Neural progenitor cell (in vitro differentiated cells): ENCODE measurements around the gene TTC38. TPM values are rescaled to one million over a fixed set of nuclear protein-coding genes. Genes with fewer than 3 reads are reported as not detected.

ENCODE experiments used
- DNase-seq: peaks from one replicate; pipeline ENCODE4 v3.0.0-alpha.2; 2016; ENCODE audit warnings: low spot score
- H2AFZ ChIP-seq: fragments of 200-600 bp; sonication (generic); replicated peaks from 2 replicates; pipeline ENCODE4 v1.6.1; 2016; ENCODE audit warnings: antibody characterized with exemption
- H3F3A ChIP-seq: fragments of 200-600 bp; sonication (generic); 2 replicates; pipeline ENCODE4 v1.6.1; 2016; ENCODE audit warnings: antibody characterized with exemption, low read depth
- H3K27ac ChIP-seq: fragments of 200-600 bp; sonication (generic); 2 replicates; pipeline ENCODE4 v1.5.1; 2016; ENCODE audit warnings: mild to moderate bottlenecking
- H3K27me3 ChIP-seq: fragments of 200-600 bp; sonication (generic); 2 replicates; pipeline ENCODE4 v1.6.1; 2016; ENCODE audit warnings: mild to moderate bottlenecking, moderate library complexity
- H3K36me3 ChIP-seq: fragments of 200-600 bp; sonication (generic); 2 replicates; pipeline ENCODE4 v1.5.1; 2016
- H3K4me1 ChIP-seq: fragments of 200-600 bp; sonication (generic); 2 replicates; pipeline ENCODE4 v1.6.1; 2016; ENCODE audit warnings: mixed run types
- H3K4me2 ChIP-seq: fragments of 200-600 bp; sonication (generic); 2 replicates; pipeline ENCODE4 v1.6.1; 2016
- H3K4me3 ChIP-seq: fragments of 200-600 bp; sonication (generic); 2 replicates; pipeline ENCODE4 v1.5.1; 2016
- H3K79me2 ChIP-seq: fragments of 200-600 bp; sonication (generic); 2 replicates; pipeline ENCODE4 v1.6.1; 2016; ENCODE audit warnings: low read depth
- H3K9ac ChIP-seq: fragments of 200-600 bp; sonication (generic); 2 replicates; pipeline ENCODE4 v1.6.1; 2016
- H3K9me3 ChIP-seq: fragments of 200-600 bp; sonication (generic); 2 replicates; pipeline ENCODE4 v1.5.1; 2016; ENCODE audit warnings: low read depth
- H4K20me1 ChIP-seq: fragments of 200-600 bp; sonication (generic); 2 replicates; pipeline ENCODE4 v1.6.1; 2016; ENCODE audit warnings: low read depth
- H3K27ac Mint-ChIP-seq: 3 replicates; pipeline ENCODE4 v1.8.0; 2021; ENCODE audit warnings: mixed read lengths
- H3K27me3 Mint-ChIP-seq: 2 replicates; pipeline ENCODE4 v1.8.0; 2022; ENCODE audit warnings: low read depth, mild to moderate bottlenecking, inconsistent platforms, moderate library complexity, mixed read lengths; ENCODE audit not compliant: insufficient read depth
- H3K36me3 Mint-ChIP-seq: 3 replicates; pipeline ENCODE4 v1.8.0; 2021; ENCODE audit warnings: mixed read lengths
- H3K4me1 Mint-ChIP-seq: 3 replicates; pipeline ENCODE4 v1.8.0; 2021; ENCODE audit warnings: mixed read lengths
- H3K4me3 Mint-ChIP-seq: 3 replicates; pipeline ENCODE4 v1.8.0; 2021; ENCODE audit warnings: mild to moderate bottlenecking, moderate library complexity, mixed read lengths
- H3K9me3 Mint-ChIP-seq: 3 replicates; pipeline ENCODE4 v1.8.0; 2020; ENCODE audit warnings: mixed read lengths
- EZH2 ChIP-seq: fragments of 200-600 bp; sonication (generic); IDR thresholded peaks from 2 replicates; pipeline ENCODE4 v1.6.1; 2017; ENCODE audit warnings: antibody characterized with exemption, mild to moderate bottlenecking, moderate library complexity
- EZH2phosphoT487 ChIP-seq: fragments of 200-600 bp; sonication (generic); IDR thresholded peaks from 2 replicates; pipeline ENCODE4 v1.6.1; 2017; ENCODE audit warnings: antibody characterized with exemption
- total RNA-seq: library from RNA; depleted of rRNA; stranded (reverse); fragments of >200 nt; gene quantifications from 2 replicates; pipeline ENCODE4 v1.2.3, GENCODE V29; 2015; ENCODE audit warnings: low replicate concordance
- TF ChIP-seq, protein P1 (sequence below): fragments of 200-600 bp; sonication (generic); IDR thresholded peaks from 2 replicates; pipeline ENCODE4 v1.5.1; 2017; ENCODE audit warnings: antibody characterized with exemption, mild to moderate bottlenecking

Gene TTC38
- total RNA-seq, 1 donor from 2014 or later = 41.0 TPM

GRCh38 chr22:46338636-46339035 lies 70.8 kb downstream of the TTC38 start:
- Histone ChIP-seq H3K79me2 (peaks cover 24% of the 10 kb centered on the region), H3F3A (peaks cover 18% of the 10 kb centered on the region), H3K4me3 (no peak overlapping the region), H2AFZ (no peak overlapping the region), H3K4me2 (no peak overlapping the region), H4K20me1 (peaks cover 39% of the 10 kb centered on the region), H3K27ac (no peak overlapping the region), H3K4me1 (peaks cover 8% of the 10 kb centered on the region), H3K27me3 (no peaks in the 10 kb centered on the region), H3K9me3 (no peaks in the 10 kb centered on the region), H3K9ac (no peak overlapping the region), H3K36me3 (no peaks in the 10 kb centered on the region)
- no peaks in the 10 kb centered on the region for H3K9me3 Mint-ChIP-seq
- no peak overlapping the region for H3K27ac Mint-ChIP-seq
- peaks cover 25% of the 10 kb centered on the region for H3K36me3 Mint-ChIP-seq
- peaks cover 8% of the 10 kb centered on the region for H3K27me3 Mint-ChIP-seq
- peaks cover 20% of the 10 kb centered on the region for H3K4me1 Mint-ChIP-seq
- DNase-seq = no peak
- TF ChIP-seq EZH2phosphoT487 (no peak), EZH2 (no peak)
- TF ChIP-seq, protein P1, sequence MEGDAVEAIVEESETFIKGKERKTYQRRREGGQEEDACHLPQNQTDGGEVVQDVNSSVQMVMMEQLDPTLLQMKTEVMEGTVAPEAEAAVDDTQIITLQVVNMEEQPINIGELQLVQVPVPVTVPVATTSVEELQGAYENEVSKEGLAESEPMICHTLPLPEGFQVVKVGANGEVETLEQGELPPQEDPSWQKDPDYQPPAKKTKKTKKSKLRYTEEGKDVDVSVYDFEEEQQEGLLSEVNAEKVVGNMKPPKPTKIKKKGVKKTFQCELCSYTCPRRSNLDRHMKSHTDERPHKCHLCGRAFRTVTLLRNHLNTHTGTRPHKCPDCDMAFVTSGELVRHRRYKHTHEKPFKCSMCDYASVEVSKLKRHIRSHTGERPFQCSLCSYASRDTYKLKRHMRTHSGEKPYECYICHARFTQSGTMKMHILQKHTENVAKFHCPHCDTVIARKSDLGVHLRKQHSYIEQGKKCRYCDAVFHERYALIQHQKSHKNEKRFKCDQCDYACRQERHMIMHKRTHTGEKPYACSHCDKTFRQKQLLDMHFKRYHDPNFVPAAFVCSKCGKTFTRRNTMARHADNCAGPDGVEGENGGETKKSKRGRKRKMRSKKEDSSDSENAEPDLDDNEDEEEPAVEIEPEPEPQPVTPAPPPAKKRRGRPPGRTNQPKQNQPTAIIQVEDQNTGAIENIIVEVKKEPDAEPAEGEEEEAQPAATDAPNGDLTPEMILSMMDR = no peak
- no peak overlapping the region for H3K4me3 Mint-ChIP-seq

GRCh38 chr22:46339956-46340355 lies 72.1 kb downstream of the TTC38 start:
- no peak overlapping the region for H3K27ac Mint-ChIP-seq

DNA sequence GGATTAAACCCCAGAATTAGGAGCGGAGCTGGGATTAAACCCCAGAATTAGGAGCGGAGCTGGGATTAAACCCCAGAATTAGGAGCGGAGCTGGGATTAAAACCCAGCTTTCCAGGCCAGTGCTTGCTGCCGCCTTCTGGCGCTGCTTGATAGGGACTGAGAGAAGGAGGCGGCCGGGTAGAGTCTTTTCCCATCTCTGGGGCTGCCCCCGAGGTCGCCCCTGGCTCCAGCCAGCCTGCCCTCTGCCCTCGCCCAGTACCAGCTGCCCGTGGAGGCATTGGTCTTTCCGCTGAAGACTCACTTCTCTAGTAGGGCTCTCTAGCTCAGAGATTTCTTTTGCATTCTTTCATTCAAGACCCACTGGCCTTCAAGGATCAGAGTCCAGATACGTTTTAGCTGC lies 72.9 kb downstream of the TTC38 start:
- no peak overlapping the region for H3K4me3 Mint-ChIP-seq
- Histone ChIP-seq H4K20me1 (peaks cover 45% of the 10 kb centered on the region), H3K9me3 (no peaks in the 10 kb centered on the region), H3F3A (no peaks in the 10 kb centered on the region), H3K4me3 (no peak overlapping the region), H3K27me3 (no peaks in the 10 kb centered on the region), H3K36me3 (no peaks in the 10 kb centered on the region), H3K79me2 (peaks cover 24% of the 10 kb centered on the region), H3K27ac (no peak overlapping the region), H3K4me2 (no peak overlapping the region), H2AFZ (no peak overlapping the region), H3K4me1 (peaks cover 8% of the 10 kb centered on the region), H3K9ac (no peak overlapping the region)
- peaks cover 32% of the 10 kb centered on the region for H3K36me3 Mint-ChIP-seq
- no peak overlapping the region for H3K27ac Mint-ChIP-seq
- no peak for DNase-seq
- H3K27me3 Mint-ChIP-seq = peaks cover 5% of the 10 kb centered on the region
- TF ChIP-seq, protein P1 = no peak
- TF ChIP-seq EZH2 (no peak), EZH2phosphoT487 (no peak)
- H3K4me1 Mint-ChIP-seq = peaks cover 15% of the 10 kb centered on the region
- no peaks in the 10 kb centered on the region for H3K9me3 Mint-ChIP-seq

More at GRCh38 chr22:46339956-46340355, 72.1 kb downstream of the TTC38 start:
- Mint-ChIP-seq H3K4me3 (no peak overlapping the region), H3K36me3 (peaks cover 31% of the 10 kb centered on the region), H3K27me3 (peaks cover 8% of the 10 kb centered on the region), H3K9me3 (no peaks in the 10 kb centered on the region), H3K4me1 (peaks cover 18% of the 10 kb centered on the region)
- Histone ChIP-seq H3K4me1 (peaks cover 8% of the 10 kb centered on the region), H3K9me3 (no peaks in the 10 kb centered on the region), H4K20me1 (peaks cover 45% of the 10 kb centered on the region), H3K36me3 (no peaks in the 10 kb centered on the region), H3F3A (peaks cover 5% of the 10 kb centered on the region), H3K4me3 (no peak overlapping the region), H3K9ac (no peak overlapping the region), H3K79me2 (peaks cover 24% of the 10 kb centered on the region), H2AFZ (no peak overlapping the region), H3K27ac (no peak overlapping the region), H3K4me2 (no peak overlapping the region), H3K27me3 (no peaks in the 10 kb centered on the region)
- TF ChIP-seq EZH2 = no peak
- TF ChIP-seq, protein P1 = no peak
- no peak for TF ChIP-seq EZH2phosphoT487
- no peak for DNase-seq

Other genes with a start within 250 kb of the TTC38 start
- 5.2 and 5.4 TPM in 2 replicates for gene PPARA, start 117.5 kb upstream of the TTC38 start, total RNA-seq
- 6.7 and 22.8 TPM in 2 replicates for gene CDPF1, start 17.7 kb upstream of the TTC38 start, total RNA-seq
- gene PKDREJ, start 4.7 kb upstream of the TTC38 start, total RNA-seq = not detected in 2 replicates
- gene GTSE1, start 28.9 kb downstream of the TTC38 start, total RNA-seq = 29.7 and 38.8 TPM in 2 replicates
- 66.9 and 70.1 TPM in 2 replicates for gene TRMU, start 67.7 kb downstream of the TTC38 start, total RNA-seq